VCaP (cell line): ENCODE measurements around the gene WRAP73.

ENCODE experiments used
- H3K27ac ChIP-seq: fragments of 450-650 bp; 2 replicates; pipeline ENCODE4 v1.5.1; 2017
- TF ChIP-seq, protein P1 (sequence below): fragments of 450-650 bp; conservative IDR thresholded peaks from 2 replicates; pipeline ENCODE4 v1.5.1; 2017; ENCODE audit warnings: mild to moderate bottlenecking, moderate library complexity

The WRAP73 gene

GRCh38 chr1:3604468-3604974 lies 45.4 kb downstream of the WRAP73 start:
- TF ChIP-seq, protein P1, sequence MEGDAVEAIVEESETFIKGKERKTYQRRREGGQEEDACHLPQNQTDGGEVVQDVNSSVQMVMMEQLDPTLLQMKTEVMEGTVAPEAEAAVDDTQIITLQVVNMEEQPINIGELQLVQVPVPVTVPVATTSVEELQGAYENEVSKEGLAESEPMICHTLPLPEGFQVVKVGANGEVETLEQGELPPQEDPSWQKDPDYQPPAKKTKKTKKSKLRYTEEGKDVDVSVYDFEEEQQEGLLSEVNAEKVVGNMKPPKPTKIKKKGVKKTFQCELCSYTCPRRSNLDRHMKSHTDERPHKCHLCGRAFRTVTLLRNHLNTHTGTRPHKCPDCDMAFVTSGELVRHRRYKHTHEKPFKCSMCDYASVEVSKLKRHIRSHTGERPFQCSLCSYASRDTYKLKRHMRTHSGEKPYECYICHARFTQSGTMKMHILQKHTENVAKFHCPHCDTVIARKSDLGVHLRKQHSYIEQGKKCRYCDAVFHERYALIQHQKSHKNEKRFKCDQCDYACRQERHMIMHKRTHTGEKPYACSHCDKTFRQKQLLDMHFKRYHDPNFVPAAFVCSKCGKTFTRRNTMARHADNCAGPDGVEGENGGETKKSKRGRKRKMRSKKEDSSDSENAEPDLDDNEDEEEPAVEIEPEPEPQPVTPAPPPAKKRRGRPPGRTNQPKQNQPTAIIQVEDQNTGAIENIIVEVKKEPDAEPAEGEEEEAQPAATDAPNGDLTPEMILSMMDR, result no peak
- no peak overlapping the region for H3K27ac ChIP-seq

DNA sequence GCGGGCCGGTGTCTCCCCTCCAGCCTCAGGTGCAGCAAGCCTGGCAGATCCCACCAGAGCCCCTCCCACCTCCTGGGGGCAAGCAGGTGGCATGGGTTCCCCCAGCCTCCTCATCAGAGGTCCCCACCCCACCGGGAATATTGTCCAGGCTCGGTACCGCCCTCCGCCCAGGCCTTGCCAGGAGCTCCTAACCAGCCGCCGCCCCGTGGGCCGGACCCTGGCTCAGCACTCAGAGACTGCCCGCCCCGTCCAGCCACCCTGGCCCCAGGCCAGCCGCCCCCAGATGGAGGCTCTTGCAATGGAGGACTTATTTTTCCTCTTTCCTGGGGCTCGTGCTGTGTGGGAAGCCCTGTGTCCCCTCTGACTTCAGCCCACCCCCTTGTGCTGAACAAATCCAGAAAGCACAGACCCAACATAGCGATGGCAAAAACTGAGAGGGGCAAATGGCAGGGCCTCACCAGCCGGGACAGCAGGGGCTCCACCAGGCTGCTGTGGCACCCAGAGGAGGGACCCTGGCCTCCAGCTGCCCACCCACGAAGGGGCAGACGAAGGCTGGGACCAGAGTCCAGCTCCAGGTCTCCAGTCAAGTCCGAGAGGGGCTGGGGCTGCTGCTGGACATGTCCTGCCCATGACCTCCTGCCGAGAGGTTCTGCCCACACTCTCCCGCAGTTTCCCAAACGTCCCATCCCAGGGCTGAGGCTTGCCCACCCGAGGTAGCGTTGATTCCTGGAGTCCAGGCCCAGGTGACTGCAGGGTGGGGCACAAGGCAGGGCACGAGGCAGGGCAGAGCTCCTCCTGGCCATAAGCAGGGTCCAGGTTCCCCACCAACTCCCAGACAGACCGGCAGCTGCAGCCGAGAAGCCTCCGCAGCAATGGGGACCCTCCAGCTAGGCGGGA lies 46.1 kb downstream of the WRAP73 start:
- TF ChIP-seq, protein P1, result no peak

GRCh38 chr1:3603156-3603555 lies 46.7 kb downstream of the WRAP73 start:
- TF ChIP-seq, protein P1, result no peak
- no peak overlapping the region for H3K27ac ChIP-seq

More for the DNA sequence above, 46.1 kb downstream of the WRAP73 start:
- H3K27ac ChIP-seq, result no peak overlapping the region

- no peak overlapping the region for H3K27ac ChIP-seq
- TF ChIP-seq, protein P1, result no peak
Measured at GRCh38 chr1:3602375-3602774, 47.5 kb downstream of the WRAP73 start.

- H3K27ac ChIP-seq, result no peak overlapping the region
- TF ChIP-seq, protein P1, result no peak
Measured at GRCh38 chr1:3601743-3602142, 48.2 kb downstream of the WRAP73 start.

DNA sequence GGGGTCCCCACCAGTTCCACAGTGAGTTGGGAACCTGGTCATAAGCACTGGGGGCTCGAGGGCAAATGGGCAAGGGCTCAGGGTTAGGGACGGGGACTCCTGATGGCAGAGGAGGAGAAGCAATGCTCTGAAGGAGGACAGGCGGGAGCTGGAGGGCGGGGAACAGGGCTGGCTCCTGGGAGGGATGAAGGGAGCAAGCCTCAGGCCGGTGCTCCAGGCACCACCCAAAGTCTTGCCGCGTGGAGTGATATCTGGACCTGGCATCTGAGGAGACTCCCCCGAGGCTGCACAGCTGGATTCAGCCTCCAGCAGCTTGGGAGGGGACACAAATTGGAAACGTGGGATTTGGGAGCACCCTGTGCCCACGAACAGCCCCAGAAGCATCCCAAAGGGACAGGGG lies 49.5 kb downstream of the WRAP73 start:
- TF ChIP-seq, protein P1, result no peak
- H3K27ac ChIP-seq, result no peak overlapping the region

- no peak overlapping the region for H3K27ac ChIP-seq
- TF ChIP-seq, protein P1, result no peak
Measured at GRCh38 chr1:3599816-3600215, 50.1 kb downstream of the WRAP73 start.
